PC-3 (cell line): ENCODE measurements around the gene CPA1.

Source experiments
- EZH2phosphoT487 ChIP-seq: fragments of 300-600 bp; sonication (generic); IDR thresholded peaks from 2 replicates; pipeline ENCODE4 v1.6.1; 2018; ENCODE audit warnings: mild to moderate bottlenecking, antibody characterized with exemption, low read length, borderline replicate concordance
- TF ChIP-seq, protein P1 (sequence below): fragments of 300-600 bp; sonication (generic); conservative IDR thresholded peaks from 2 replicates; pipeline ENCODE4 v1.5.1; 2017; ENCODE audit warnings: antibody characterized with exemption, low read depth, mild to moderate bottlenecking, low read length

DNA sequence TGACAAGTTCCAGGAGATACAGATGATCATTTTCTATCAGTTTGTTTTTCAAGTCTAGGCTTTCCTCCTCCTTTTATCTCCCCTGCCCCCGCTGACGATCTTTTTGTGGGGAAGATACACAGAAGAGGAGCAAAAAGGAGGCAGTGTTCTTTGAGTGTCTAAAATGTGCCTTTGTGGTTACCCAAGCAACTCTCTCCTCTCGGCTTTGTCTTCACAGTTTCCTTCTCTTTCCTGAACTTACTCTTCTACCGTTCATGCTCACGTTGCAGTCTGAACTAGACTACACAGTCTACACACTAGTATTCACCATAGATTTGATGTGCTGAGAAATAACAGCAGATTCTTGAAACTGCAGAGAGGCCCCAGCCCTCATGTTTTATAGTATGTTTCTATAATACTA lies 36.9 kb downstream of the CPA1 start:
- TF ChIP-seq, protein P1, sequence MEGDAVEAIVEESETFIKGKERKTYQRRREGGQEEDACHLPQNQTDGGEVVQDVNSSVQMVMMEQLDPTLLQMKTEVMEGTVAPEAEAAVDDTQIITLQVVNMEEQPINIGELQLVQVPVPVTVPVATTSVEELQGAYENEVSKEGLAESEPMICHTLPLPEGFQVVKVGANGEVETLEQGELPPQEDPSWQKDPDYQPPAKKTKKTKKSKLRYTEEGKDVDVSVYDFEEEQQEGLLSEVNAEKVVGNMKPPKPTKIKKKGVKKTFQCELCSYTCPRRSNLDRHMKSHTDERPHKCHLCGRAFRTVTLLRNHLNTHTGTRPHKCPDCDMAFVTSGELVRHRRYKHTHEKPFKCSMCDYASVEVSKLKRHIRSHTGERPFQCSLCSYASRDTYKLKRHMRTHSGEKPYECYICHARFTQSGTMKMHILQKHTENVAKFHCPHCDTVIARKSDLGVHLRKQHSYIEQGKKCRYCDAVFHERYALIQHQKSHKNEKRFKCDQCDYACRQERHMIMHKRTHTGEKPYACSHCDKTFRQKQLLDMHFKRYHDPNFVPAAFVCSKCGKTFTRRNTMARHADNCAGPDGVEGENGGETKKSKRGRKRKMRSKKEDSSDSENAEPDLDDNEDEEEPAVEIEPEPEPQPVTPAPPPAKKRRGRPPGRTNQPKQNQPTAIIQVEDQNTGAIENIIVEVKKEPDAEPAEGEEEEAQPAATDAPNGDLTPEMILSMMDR, result no peak
- TF ChIP-seq EZH2phosphoT487, result no peak
